ENCODE data around the gene SDR9C7.
"Not testable (repeated sequence)": the region's sequence is repeated elsewhere in the genome, so short reads cannot be mapped to it uniquely, and the experiment has no call there.

Gene SDR9C7

DNA sequence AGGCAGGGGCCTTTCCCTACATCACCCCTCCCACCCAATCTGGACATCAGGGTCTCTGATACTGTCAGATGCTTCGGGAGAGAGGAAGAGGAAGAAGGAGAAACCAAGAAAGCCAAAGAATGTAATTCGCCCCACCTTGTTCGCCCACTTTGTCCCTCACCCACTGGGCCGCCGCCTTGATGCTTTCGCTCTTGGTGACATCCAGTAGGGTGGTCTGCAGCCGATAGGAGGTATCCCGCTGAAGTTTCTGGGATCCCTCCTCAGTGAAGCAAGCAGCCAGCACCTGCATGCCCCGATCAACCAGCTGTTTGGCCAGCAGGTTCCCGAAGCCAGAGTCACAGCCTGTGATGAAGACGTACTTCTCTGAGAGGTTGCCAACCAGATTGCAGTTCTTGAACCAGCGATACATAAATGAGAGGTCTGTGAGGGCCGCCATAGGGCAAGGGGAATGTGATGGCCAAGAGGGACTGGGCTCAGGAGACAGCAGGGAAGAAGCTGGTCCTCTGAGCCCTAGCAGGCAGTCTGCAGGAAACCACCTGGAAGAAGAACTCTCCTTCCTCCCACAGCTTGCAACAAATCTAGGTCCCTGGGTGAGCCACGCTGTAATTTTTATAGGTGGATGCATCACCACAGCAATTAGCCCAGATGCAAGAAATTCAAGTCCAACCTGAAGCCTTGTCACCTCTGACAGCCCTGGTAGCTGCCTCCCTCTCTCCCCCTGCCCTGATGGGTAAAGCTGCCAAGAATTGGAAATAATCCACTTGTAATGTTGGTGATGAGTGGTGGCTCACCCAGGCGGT, at the start of gene SDR9C7:
Gene SDR9C7, minus strand, starts transcription at position 583 of the 800 bp plus-strand sequence. Its CDS starts 147 bp downstream, at position 436.
- no peak for FAIRE-seq

DNA sequence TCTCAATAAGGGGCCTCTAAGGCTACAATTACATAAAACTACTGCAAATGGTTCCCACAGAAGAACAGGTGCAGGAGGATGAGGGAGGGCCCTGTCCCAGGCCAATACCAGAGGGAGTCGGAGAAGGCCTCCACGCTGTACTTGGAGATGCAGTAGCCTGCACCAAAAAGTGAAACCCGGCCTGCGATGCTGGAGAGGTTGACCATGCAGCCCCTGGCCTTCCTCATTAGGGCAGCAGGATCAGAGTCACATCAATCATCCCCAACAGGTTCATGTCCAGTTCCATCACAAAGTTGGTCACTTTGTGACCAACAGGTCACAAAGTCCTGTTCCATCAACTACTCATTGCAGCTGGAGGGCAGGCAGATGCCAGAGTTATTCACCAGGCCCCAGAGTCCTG, 49.2 kb upstream of the SDR9C7 start:
- FAIRE-seq: no peak

DNA sequence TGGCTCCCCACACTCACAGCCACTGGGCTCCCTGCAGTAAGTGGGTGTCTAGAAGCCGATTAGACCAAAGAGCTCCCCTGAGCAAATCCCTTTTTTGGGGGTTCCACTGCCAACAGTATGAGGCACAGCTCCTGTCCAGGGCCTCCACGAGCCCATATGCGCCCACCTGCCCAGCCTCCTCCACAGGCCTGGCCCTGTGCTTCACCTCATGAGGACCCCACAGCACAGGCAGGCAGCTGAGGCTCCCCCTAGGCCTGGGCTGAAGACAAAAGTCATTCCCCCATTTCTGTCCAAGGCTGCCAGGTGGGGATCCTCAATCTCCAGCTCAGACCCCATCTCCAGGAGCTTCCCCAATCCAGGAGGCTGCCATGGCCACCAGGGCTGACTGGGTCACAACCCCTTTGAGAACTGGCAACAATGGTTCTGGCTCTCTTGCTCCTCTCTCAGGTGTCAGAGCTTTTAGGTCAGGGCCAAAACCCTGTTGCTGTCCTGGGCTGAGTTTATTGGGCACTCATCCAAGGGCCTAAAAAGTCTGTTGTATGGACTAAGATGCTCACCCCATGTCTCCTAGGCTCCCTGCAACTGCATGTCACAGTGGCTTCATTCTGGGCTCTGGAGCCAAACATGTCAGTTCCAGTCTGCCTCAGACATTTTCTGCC, 48.5 kb upstream of the SDR9C7 start:
- FAIRE-seq: not testable (repeated sequence)

DNA sequence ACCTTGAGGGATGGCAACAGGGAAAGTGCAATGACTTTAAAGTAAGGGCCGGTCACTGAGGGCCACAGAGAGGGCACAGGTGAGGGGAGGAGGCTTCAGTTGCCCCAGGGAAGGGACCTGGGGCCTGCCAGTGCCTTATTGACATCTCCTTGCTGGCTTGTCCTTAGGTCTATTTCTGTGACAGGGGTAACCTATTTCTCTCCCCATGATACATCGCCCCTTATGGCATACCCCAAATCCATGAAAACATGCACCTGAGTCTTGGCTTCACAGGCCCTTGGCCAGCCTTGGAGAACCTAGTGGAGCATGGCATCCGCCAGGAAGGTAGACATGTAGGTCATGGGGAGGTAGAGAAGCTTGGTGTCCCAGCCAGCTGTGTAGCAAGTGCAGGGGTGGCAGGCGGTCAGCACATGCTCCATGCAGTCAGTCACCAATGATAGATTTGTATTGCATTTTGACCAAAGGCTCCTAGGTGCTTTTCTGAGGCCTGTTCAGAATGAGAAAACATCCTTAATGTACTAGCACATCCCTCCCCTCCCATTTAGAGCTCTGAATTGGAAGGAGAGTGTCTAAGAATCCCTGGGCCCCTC, 46.8 kb upstream of the SDR9C7 start:
- no peak for FAIRE-seq

DNA sequence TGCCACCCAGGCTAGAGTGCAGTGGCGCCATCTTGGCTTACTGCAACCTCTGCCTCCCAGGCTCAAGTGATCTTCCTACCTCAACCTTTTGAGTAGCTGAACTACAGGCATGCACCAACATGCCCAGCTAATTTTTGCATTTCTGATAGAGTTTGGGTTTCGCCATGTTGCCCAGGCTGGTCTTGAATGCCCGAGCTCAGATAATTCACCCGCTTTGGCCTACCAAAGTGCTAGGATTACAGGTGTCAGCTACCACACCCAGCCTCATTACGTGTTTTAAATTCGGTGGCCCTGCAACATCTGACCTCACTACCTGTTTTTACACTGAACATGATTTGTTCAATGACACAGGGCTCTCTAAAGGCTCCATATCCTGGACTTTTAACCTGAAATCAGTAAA, 46.1 kb upstream of the SDR9C7 start:
- no peak for FAIRE-seq

DNA sequence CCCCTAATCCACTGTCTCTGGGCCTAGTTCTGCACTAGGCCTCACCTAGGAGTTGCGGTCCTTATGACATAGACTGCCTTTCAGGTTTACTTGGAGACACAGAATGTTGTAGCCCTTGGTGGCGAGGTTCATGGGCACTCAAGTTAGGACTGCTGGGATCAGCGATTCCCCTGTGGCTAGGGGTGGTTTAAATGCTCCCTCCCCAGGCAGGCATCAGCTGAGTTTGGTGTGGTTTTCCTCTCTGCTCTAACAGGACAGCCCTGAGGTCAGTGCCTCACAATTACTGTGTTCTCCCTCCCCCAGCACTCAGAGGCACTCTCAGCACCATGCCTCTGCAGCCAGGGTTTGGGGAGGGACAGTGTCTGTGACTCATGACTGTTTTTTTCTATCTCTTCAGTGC, 45.4 kb upstream of the SDR9C7 start:
- no peak for FAIRE-seq

DNA sequence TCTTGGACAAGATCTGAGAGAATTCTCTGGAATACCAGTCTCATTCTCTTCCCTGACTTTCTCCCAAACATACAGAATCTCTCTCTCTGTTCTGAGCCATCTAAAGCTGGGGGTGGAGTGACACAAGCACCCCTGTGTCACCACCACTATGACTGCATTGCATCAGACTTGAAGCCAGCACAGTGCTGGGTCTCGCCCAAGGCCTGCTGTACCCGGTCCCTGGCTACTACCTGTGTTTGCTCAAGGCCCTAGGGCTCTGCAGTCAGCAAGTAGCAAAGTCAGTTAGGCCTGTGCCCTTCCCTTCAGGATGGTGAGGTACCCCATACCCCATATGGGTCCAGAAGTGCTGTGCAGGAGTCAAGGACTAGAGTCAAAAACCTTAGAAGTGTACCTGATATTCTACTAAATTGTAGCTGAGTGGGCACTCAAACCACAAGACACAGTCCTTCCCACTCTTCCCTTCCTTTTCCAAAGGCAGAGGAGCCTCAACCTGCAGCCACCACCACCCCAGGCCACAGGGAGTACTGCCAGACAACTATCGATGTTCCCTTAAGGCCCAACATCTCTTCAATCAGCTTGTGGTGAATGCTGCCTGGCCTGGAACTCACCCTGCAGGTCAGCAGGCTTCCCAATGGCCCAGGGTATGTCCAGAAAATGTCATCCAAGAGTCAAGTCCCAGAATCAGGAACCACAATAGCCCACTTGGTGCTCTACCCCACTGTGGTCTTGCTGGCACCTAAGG, 44.4 kb upstream of the SDR9C7 start:
- FAIRE-seq: no peak

DNA sequence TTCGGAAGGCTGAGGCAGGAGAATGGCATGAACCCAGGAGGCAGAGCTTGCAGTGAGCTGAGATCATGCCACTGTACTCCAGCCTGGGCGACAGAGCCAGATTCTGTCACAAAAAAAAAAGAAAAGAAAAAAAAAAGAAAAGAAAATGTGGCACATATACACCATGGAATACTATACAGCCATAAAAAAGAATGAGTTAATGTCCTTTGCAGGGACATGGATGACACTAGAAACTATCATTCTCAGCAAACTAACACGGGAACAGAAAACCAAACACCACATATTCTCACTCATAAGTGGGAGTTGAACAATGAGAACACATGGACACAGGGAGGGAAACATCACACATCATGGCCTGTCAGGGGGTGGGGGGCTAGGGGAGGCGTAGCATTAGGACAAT, 43.2 kb upstream of the SDR9C7 start:
- not testable (repeated sequence) for FAIRE-seq

DNA sequence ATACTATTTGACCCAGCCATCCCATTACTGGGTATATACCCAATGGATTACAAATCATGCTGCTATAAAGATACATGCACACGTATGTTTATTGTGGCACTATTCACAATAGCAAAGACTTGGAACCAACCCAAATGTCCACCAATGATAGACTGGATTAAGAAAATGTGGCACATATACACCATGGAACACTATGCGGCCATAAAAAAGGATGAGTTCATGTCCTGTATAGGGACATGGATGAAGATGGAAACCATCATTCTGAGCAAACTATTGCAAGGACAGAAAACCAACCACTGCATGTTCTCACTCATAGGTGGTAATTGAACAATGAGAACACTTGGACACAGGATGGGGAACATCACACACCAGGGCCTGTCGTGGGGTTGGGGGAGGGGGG, 40.0 kb upstream of the SDR9C7 start:
- FAIRE-seq: not testable (repeated sequence)

DNA sequence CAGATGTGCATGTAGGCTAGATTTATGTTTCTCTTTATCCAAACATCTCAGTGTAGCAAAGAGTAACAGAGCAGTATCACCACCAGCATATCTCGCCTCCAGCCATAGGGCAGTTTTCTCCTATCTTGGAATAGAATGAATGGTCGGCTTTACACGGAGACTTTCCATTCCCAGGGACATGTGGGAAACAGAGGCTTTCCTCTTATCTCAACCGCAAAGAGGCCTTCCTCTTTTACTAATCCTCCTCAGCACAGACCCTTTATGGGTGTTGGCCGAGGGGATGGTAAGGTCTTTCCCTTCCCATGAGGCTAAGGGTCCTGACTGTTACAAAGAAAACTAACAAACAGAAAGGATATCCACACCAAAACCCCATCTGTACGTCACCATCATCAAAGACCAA, 34.7 kb upstream of the SDR9C7 start:
- FAIRE-seq: not testable (repeated sequence)

DNA sequence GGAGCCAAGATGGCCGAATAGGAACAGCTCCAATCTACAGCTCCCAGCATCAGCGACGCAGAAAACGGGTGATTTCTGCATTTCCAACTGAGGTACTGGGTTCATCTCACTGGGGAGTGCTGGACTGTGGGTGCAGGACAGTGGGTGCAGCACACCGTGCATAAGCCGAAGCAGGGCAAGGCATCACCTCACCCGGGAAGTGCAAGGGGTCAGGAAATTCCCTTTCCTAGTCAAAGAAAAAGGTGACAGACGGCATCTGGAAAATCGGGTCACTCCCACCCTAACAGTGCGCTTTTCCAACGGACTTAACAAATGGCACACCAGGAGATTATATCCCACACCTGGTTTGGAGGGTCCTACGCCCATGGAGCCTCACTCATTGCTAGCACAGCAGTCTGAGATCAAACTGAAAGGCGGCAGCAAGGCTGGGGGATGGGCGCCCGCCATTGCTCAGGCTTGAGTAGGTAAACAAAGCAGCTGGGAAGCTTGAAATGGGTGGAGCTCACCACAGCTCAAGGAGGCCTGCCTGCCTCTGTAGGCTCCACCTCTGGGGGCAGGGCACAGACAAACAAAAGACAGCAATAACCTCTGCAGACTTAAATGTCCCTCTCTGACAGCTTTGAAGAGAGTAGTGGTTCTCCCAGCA, 31.9 kb upstream of the SDR9C7 start:
- not testable (repeated sequence) for FAIRE-seq

DNA sequence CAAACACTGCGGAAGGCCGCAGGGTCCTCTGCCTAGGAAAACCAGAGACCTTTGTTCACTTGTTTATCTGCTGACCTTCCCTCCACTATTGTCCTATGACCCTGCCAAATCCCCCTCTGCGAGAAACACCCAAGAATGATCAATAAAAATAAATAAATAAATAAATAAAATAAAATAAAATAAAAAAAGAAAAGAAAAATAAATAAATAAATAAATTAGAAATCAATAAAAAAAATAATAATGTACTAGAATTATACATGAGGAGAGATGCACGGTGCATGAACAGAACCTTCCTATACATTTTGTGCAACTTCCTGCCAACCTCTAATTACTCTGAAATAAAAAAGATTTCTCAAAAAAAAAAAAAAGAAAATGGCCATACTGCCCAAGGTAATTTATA, 30.9 kb upstream of the SDR9C7 start:
- FAIRE-seq: not testable (repeated sequence)

DNA sequence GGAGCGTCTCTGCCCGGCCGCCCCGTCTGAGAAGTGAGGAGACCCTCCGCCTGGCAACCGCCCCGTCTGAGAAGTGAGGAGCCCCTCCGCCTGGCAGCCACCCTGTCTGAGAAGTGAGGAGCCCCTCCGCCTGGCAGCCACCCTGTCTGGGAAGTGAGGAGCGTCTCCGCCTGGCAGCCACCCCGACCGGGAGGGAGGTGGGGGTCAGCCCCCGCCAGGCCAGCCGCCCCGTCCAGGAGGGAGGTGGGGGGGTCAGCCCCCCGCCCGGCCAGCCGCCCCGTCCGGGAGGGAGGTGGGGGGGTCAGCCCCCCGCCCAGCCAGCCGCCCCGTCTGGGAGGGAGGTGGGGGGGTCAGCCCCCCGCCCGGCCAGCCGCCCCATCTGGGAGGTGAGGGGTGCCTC, 29.3 kb upstream of the SDR9C7 start:
- FAIRE-seq: not testable (repeated sequence)

DNA sequence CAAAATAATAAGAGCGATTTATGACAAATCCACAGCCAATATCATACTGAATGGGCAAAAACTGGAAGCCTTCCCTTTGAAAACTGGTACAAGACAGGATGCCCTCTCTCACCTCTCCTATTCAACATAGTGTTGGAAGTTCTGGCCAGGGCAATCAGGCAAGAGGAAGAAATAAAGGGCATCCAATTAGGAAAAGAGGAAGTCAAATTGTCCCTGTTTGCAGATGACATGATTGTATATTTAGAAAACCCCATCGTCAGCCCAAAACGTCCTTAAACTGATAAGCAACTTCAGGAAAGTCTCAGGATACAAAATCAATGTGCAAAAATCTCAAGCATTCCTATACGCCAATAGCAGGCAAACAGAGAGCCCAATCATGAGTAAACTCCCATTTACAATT, 28.0 kb upstream of the SDR9C7 start:
- not testable (repeated sequence) for FAIRE-seq

DNA sequence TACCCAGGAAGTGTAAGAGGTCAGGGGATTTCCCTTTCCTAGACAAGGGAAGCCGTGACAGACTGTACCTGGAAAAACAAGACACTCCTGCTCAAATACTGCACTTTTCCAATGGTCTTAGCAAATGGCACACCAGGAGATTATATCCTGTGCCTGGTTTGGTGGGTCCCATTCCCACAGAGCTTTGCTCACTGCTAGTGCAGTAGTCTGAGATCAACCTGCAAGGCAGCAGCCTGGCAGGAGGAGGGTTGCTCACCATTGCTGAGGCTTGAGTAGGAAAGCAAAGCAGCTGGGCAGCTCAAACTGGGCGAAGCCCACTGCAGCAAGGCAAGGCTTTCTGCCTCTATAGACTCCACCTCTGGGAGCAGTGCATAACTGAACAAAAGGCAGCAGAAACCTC, 24.2 kb upstream of the SDR9C7 start:
- FAIRE-seq: no peak

DNA sequence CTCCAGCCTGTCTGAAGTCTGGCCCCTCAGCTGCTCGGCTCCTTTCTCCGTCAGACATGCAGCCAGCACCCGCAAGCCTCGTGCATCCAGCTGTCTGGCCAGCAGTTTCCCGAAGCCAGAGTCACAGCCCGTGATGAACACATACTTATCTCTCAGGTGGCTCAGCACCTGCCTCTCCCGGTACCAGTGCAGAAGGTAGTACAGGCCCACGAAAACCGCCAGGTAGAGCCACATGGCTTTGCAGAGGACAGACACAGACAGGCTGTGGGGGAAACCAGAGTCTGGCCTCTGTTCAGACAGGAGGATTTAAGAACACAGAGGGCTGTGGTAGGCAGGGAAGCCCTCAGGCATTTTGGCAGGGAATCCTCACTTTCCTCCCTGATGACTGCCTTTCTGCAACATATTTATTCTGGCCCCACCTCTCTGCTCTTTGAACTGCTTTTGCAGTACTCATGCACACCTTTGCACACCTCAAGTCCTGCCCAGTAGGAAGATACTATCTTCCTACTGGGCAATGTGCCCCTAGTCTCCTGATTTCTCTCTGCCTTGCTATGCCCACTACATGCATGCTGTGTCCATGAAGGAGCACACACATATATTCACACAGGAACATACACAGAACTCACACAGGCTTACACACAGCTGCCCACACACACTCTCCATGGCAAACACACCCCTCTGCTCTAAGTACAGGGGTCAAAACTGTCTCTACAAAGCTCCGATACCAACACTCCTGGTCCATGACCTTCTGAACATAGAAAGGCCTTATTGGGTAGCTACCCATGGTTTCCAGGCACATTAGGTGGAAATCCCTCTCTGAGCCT, 23.2 kb upstream of the SDR9C7 start, which contains the start of gene RDH16:
Gene RDH16, minus strand, starts transcription at position 380 of the 824 bp plus-strand sequence. Its CDS starts 146 bp downstream, at position 234.
- FAIRE-seq: no peak

DNA sequence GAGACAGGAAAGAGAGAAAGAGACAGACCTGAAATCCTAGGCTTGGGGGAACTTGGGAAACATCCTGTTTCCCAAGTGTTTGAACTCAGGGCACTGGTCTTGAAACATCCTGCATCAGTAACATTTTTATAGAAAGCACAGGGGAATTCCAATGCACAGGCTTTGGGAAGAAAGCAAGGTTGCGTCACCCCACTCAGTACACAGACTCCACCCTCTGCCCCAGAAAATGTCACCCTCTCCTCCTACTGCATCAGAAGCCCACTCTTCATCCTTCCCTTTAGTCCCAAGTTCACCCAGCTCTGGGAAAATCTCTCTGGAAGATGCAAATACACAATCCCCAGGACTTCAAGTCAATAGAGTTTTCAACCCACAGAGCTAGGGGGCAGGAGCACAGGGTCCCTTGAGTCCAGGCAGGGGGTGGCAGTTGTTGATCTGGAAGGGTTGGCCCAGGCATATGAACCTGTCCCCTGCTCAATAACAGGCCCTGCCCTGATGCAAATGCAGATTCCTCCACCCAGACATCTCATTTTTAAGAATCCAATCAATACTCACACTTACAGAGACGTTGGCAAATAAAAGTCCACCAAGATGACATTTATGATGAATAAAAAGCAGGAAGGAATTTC, 21.5 kb upstream of the SDR9C7 start:
- FAIRE-seq: no peak

DNA sequence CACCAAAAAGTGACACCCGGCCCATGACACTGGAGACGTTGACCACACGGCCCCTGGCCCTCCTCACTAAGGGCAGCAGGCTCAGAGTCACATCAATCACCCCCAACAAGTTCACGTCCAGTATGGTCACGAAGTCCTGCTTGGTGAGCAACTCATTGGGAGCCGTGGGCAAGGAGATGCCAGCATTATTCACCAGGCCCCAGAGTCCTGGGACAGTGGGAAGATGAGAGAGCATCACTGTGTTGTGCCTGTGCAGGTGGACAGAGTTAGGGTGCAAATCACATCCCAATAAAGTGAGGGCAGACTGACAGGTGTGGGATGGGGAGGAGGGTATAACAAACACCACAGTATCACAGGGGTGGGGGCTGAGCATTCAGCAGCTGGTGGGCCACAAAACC, 20.7 kb upstream of the SDR9C7 start:
- FAIRE-seq: no peak

DNA sequence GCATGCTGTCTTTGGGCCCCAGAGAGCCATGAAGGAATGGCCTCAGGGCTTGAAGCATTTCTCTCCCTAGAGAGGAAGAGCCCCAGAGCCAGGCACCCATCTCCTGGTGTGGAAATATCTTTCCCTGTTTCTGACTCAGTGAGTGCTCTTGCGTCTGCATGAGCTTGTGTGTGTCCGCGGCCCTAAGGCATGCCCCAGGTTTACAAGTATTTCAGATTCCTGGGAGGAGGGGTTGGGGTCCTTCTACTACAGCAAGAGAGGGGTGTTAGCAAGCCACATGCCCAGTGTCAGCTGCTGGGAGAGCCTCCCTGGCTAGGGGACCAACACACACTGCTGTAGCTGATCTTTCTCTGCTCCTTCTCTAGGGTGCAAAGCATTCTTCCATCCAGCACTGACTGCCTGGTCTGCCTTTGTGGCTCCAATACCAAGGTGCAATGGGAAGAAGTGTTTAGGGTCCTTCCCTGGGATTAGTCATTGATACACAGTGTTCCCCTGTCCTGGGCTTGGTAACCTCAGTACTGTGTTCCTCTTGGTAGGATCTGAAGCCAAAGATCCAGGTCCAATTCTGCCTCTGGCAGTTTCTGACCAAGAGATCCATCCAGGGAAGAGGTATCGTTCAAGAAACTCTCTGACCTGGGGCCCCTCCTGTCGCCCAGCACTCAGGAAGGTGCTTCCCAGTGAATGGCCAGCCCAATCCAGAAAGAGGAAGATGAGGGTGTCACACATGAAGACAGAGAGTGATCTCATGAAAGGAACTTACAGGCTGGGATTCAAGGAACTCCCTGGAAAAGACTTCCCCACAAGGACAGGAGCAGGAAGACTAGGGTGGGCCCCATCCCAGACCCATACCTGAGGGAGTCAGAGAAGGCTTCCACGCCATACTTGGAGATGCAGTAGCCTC, 20.1 kb upstream of the SDR9C7 start:
- FAIRE-seq: no peak

DNA sequence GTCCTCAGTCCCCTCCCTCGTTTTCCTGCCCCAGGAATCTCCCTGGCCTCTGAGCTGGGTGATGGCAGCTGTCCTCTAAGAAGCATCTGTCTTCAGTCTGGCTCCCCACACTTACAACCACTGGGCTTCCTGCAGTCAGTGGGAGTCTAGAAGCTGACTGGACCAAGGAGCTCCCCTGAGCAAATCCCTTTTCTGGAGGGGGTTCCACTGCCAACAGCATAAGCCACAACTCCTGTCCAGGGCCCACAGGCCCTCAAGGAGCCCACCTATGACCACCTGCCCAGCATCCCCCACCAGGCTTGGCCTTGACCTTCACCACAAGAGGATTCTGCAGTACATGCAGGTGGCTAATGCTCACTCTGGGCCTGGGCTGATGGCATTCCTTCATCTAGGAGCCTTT, 19.1 kb upstream of the SDR9C7 start:
- no peak for FAIRE-seq

Measured in A204.1 (cell line).